ENCODE data around the gene STKLD1. TPM values are rescaled to one million over a fixed set of nuclear protein-coding genes. Genes with fewer than 3 reads are reported as not detected.

STKLD1 gene
- total and polyA plus RNA-seq, 9 of the 15 experiments (the other 6 are each of a cell fraction or from before 2014, with no cell fraction given) = 0.10 to 0.65 (median 0.33) TPM; not detected in 2

- Histone ChIP-seq H2AFZ (ENCODE audit: low read depth, low read length) (no peak overlapping the region), H3K36me3 (ENCODE audit: control insufficient read depth, insufficient read depth, low read length) (no peaks in the 10 kb centered on the region), H3K4me1 (replicated peaks in 1 of 2; ENCODE audit: control insufficient read depth in 2 of 2, insufficient read depth in 2 of 2, low read length in 2 of 2) (peaks cover 5 to 32% of the 10 kb centered on the region in 2 experiments; a peak in 3 of 5 replicates), H3K4me3 (no peak overlapping the region), H3K9me1 (ENCODE audit: control insufficient read depth, insufficient read depth, low read length) (peaks cover 11% of the 10 kb centered on the region), H3K9ac (ENCODE audit: insufficient read depth in 1 of 2, low read depth in 2 of 2, low read length in 2 of 2) (no peak overlapping the region; a peak in 1 of 4 replicates), H3K79me2 (ENCODE audit: control insufficient read depth, insufficient read depth, low read length) (no peaks in the 10 kb centered on the region), H3K9me3 (replicated peaks; ENCODE audit: control insufficient read depth, insufficient read depth, low read depth, low read length) (no peaks in the 10 kb centered on the region), H3K4me2 (ENCODE audit: insufficient read depth, low read length) (no peak overlapping the region), H3K27me3 (ENCODE audit: control insufficient read depth in 2 of 2, insufficient read depth in 2 of 2, low read length in 2 of 2) (peaks cover 19 to 62% of the 10 kb centered on the region in 2 experiments; a peak in 4 of 5 replicates), H4K20me1 (replicated peaks; ENCODE audit: control insufficient read depth, insufficient read depth, low read length) (peaks cover 11% of the 10 kb centered on the region), H3K27ac (ENCODE audit: extremely low read depth, low read depth, low read length) (no peak overlapping the region)
- no peak for DNase-seq (ENCODE audit: extremely low read depth in 1 of 4, low spot score in 3 of 4)
- no peak for ATAC-seq
- ChIA-PET CTCF (ENCODE audit: low intra/inter-chr PET ratio) (no interaction called here), POLR2A (interaction anchor here (0.6 to 1.1 kb wide), 3 partner anchors 13 to 253 kb away, joined by 3 read pairs; partner anchors contain the start of gene REXO4)
- in situ Hi-C loops (cut with MboI) (no loop called here), intact Hi-C loops (cut with micrococcal nuclease) (no loop called here)
- peak; percentile 87 for TF ChIP-seq ESRRA (IDR thresholded peaks at IDR 0.05; ENCODE audit: borderline replicate concordance, low read depth)
- TF ChIP-seq, protein P1, sequence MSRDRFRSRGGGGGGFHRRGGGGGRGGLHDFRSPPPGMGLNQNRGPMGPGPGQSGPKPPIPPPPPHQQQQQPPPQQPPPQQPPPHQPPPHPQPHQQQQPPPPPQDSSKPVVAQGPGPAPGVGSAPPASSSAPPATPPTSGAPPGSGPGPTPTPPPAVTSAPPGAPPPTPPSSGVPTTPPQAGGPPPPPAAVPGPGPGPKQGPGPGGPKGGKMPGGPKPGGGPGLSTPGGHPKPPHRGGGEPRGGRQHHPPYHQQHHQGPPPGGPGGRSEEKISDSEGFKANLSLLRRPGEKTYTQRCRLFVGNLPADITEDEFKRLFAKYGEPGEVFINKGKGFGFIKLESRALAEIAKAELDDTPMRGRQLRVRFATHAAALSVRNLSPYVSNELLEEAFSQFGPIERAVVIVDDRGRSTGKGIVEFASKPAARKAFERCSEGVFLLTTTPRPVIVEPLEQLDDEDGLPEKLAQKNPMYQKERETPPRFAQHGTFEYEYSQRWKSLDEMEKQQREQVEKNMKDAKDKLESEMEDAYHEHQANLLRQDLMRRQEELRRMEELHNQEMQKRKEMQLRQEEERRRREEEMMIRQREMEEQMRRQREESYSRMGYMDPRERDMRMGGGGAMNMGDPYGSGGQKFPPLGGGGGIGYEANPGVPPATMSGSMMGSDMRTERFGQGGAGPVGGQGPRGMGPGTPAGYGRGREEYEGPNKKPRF (IDR thresholded peaks at IDR 0.05; ENCODE audit: low read depth, low read length) = no peak
- no peak for TF ChIP-seq CHAMP1 (IDR thresholded peaks at IDR 0.05)
- WGBS (ENCODE audit: insufficient coverage, low coverage, missing lambda C conversion rate) = 15% methylated on average over 17 of the region's 20 CpGs
- BruUV-seq (replicated peaks) = no TSS peak
- FAIRE-seq = no peak
Measured at GRCh38 chr9:133454943-133455673, 78.9 kb downstream of the STKLD1 start.

Small RNA genes within 50 kb of the gene (small RNA-seq; reads per million reads assigned to genes)
- not detected for gene RF00019
- not detected for gene SNORD24
- gene SNORD36A = not detected
- not detected for gene SNORD36B
- not detected for gene SNORD36C

Other genes with a start within 250 kb of the STKLD1 start
Only the 7 nearest of the 16 such genes appear.
- gene SURF6, start 40.2 kb upstream of the STKLD1 start, total RNA-seq (2014; rRNA removed) = 61.3 and 68.3 TPM in 2 replicates
- 10.5 and 12.2 TPM in 2 replicates for gene SURF6, start 40.2 kb upstream of the STKLD1 start, total RNA-seq (2014; rRNA removed; fragmentation: Illumina TruSeq; extraction: Trizol)
- 30.4 and 31.8 TPM in 2 replicates for gene SURF6, start 40.2 kb upstream of the STKLD1 start, total RNA-seq (2015; rRNA removed; fragmentation: Illumina TruSeq; extraction: Trizol)
- 45.3 and 50.6 TPM in 2 replicates for gene SURF6, start 40.2 kb upstream of the STKLD1 start, total RNA-seq (2021)
- gene SURF6, start 40.2 kb upstream of the STKLD1 start, polyA plus RNA-seq (2011; rRNA removed) = 12.3 and 14.3 TPM in 2 replicates
- gene SURF6, start 40.2 kb upstream of the STKLD1 start, polyA plus RNA-seq (2014; fragmentation: Illumina TruSeq; extraction: Trizol) = 14.7 and 26.5 TPM in 2 replicates
- 1 to 10 TPM; 1.4 to 1.8 TPM for gene SURF6, start 40.2 kb upstream of the STKLD1 start, polyA plus RNA-seq (2014; fragmentation: Nextera tagmentation; extraction: Ambion mirVana)
- gene SURF6, start 40.2 kb upstream of the STKLD1 start, polyA plus RNA-seq (2014; rRNA removed) = 52.7 and 61.5 TPM in 2 replicates
- 27.2 and 28.0 TPM in 2 replicates for gene MED22, start 28.2 kb upstream of the STKLD1 start, total RNA-seq (2014; rRNA removed)
- 7.7 and 9.4 TPM in 2 replicates for gene MED22, start 28.2 kb upstream of the STKLD1 start, total RNA-seq (2014; rRNA removed; fragmentation: Illumina TruSeq; extraction: Trizol)
- gene MED22, start 28.2 kb upstream of the STKLD1 start, total RNA-seq (2015; rRNA removed; fragmentation: Illumina TruSeq; extraction: Trizol) = 22.3 and 22.6 TPM in 2 replicates
- gene MED22, start 28.2 kb upstream of the STKLD1 start, total RNA-seq (2021) = 32.4 and 35.6 TPM in 2 replicates
- gene MED22, start 28.2 kb upstream of the STKLD1 start, polyA plus RNA-seq (2011; rRNA removed) = 23.4 and 33.6 TPM in 2 replicates
- gene MED22, start 28.2 kb upstream of the STKLD1 start, polyA plus RNA-seq (2014; fragmentation: Illumina TruSeq; extraction: Trizol) = 15.5 and 23.8 TPM in 2 replicates
- gene MED22, start 28.2 kb upstream of the STKLD1 start, polyA plus RNA-seq (2014; fragmentation: Nextera tagmentation; extraction: Ambion mirVana) = 1 to 10 TPM in 1 of 2 experiments, under 1 TPM in 1; 0.73 to 1.4 TPM
- gene MED22, start 28.2 kb upstream of the STKLD1 start, polyA plus RNA-seq (2014; rRNA removed) = 32.6 and 34.8 TPM in 2 replicates
- 2,031 and 2,305 TPM in 2 replicates for gene RPL7A, start 28.1 kb upstream of the STKLD1 start, total RNA-seq (2014; rRNA removed)
- 2,847 and 3,141 TPM in 2 replicates for gene RPL7A, start 28.1 kb upstream of the STKLD1 start, total RNA-seq (2014; rRNA removed; fragmentation: Illumina TruSeq; extraction: Trizol)
- gene RPL7A, start 28.1 kb upstream of the STKLD1 start, total RNA-seq (2015; rRNA removed; fragmentation: Illumina TruSeq; extraction: Trizol) = 3,167 and 3,195 TPM in 2 replicates
- gene RPL7A, start 28.1 kb upstream of the STKLD1 start, total RNA-seq (2021) = 2,893 and 3,009 TPM in 2 replicates
- 2,555 and 3,221 TPM in 2 replicates for gene RPL7A, start 28.1 kb upstream of the STKLD1 start, polyA plus RNA-seq (2011; rRNA removed)
- gene RPL7A, start 28.1 kb upstream of the STKLD1 start, polyA plus RNA-seq (2014; fragmentation: Illumina TruSeq; extraction: Trizol) = 3,627 and 3,760 TPM in 2 replicates
- 1,000 to 10,000 TPM; 1,935 to 2,418 TPM for gene RPL7A, start 28.1 kb upstream of the STKLD1 start, polyA plus RNA-seq (2014; fragmentation: Nextera tagmentation; extraction: Ambion mirVana)
- gene RPL7A, start 28.1 kb upstream of the STKLD1 start, polyA plus RNA-seq (2014; rRNA removed) = 2,051 and 2,652 TPM in 2 replicates
- 17.9 and 20.8 TPM in 2 replicates for gene SURF1, start 19.9 kb upstream of the STKLD1 start, total RNA-seq (2014; rRNA removed)
- 20.9 and 21.2 TPM in 2 replicates for gene SURF1, start 19.9 kb upstream of the STKLD1 start, total RNA-seq (2014; rRNA removed; fragmentation: Illumina TruSeq; extraction: Trizol)
- 15.5 and 16.6 TPM in 2 replicates for gene SURF1, start 19.9 kb upstream of the STKLD1 start, total RNA-seq (2015; rRNA removed; fragmentation: Illumina TruSeq; extraction: Trizol)
- gene SURF1, start 19.9 kb upstream of the STKLD1 start, total RNA-seq (2021) = 26.7 and 26.8 TPM in 2 replicates
- 28.6 and 29.8 TPM in 2 replicates for gene SURF1, start 19.9 kb upstream of the STKLD1 start, polyA plus RNA-seq (2011; rRNA removed)
- gene SURF1, start 19.9 kb upstream of the STKLD1 start, polyA plus RNA-seq (2014; fragmentation: Illumina TruSeq; extraction: Trizol) = 19.1 and 22.2 TPM in 2 replicates
- 10 to 100 TPM; 16.1 to 16.3 TPM for gene SURF1, start 19.9 kb upstream of the STKLD1 start, polyA plus RNA-seq (2014; fragmentation: Nextera tagmentation; extraction: Ambion mirVana)
- gene SURF1, start 19.9 kb upstream of the STKLD1 start, polyA plus RNA-seq (2014; rRNA removed) = 30.4 and 31.3 TPM in 2 replicates
- 82.5 and 83.0 TPM in 2 replicates for gene SURF2, start 19.8 kb upstream of the STKLD1 start, total RNA-seq (2014; rRNA removed)
- gene SURF2, start 19.8 kb upstream of the STKLD1 start, total RNA-seq (2014; rRNA removed; fragmentation: Illumina TruSeq; extraction: Trizol) = 18.6 and 19.8 TPM in 2 replicates
- 37.0 and 37.3 TPM in 2 replicates for gene SURF2, start 19.8 kb upstream of the STKLD1 start, total RNA-seq (2015; rRNA removed; fragmentation: Illumina TruSeq; extraction: Trizol)
- gene SURF2, start 19.8 kb upstream of the STKLD1 start, total RNA-seq (2021) = 38.3 and 43.3 TPM in 2 replicates
- gene SURF2, start 19.8 kb upstream of the STKLD1 start, polyA plus RNA-seq (2011; rRNA removed) = 7.3 and 9.7 TPM in 2 replicates
- gene SURF2, start 19.8 kb upstream of the STKLD1 start, polyA plus RNA-seq (2014; fragmentation: Illumina TruSeq; extraction: Trizol) = 21.3 and 32.2 TPM in 2 replicates
- gene SURF2, start 19.8 kb upstream of the STKLD1 start, polyA plus RNA-seq (2014; fragmentation: Nextera tagmentation; extraction: Ambion mirVana) = 10 to 100 TPM in 1 of 2 experiments, 1 to 10 TPM in 1; 5.5 to 10.2 TPM
- gene SURF2, start 19.8 kb upstream of the STKLD1 start, polyA plus RNA-seq (2014; rRNA removed) = 52.4 and 58.9 TPM in 2 replicates
- 158 and 200 TPM in 2 replicates for gene SURF4, start 306 bp upstream of the STKLD1 start, total RNA-seq (2014; rRNA removed)
- gene SURF4, start 306 bp upstream of the STKLD1 start, total RNA-seq (2014; rRNA removed; fragmentation: Illumina TruSeq; extraction: Trizol) = 110 and 137 TPM in 2 replicates
- gene SURF4, start 306 bp upstream of the STKLD1 start, total RNA-seq (2015; rRNA removed; fragmentation: Illumina TruSeq; extraction: Trizol) = 128 and 130 TPM in 2 replicates
- gene SURF4, start 306 bp upstream of the STKLD1 start, total RNA-seq (2021) = 175 and 181 TPM in 2 replicates
- 174 and 176 TPM in 2 replicates for gene SURF4, start 306 bp upstream of the STKLD1 start, polyA plus RNA-seq (2011; rRNA removed)
- 144 and 148 TPM in 2 replicates for gene SURF4, start 306 bp upstream of the STKLD1 start, polyA plus RNA-seq (2014; fragmentation: Illumina TruSeq; extraction: Trizol)
- gene SURF4, start 306 bp upstream of the STKLD1 start, polyA plus RNA-seq (2014; fragmentation: Nextera tagmentation; extraction: Ambion mirVana) = 10 to 100 TPM in 1 of 2 experiments, 1 to 10 TPM in 1; 8.4 to 13.5 TPM
- 116 and 147 TPM in 2 replicates for gene SURF4, start 306 bp upstream of the STKLD1 start, polyA plus RNA-seq (2014; rRNA removed)
- gene REXO4, start 41.6 kb downstream of the STKLD1 start, total RNA-seq (2014; rRNA removed) = 70.5 and 72.9 TPM in 2 replicates
- 19.6 and 21.6 TPM in 2 replicates for gene REXO4, start 41.6 kb downstream of the STKLD1 start, total RNA-seq (2014; rRNA removed; fragmentation: Illumina TruSeq; extraction: Trizol)
- 31.1 and 31.3 TPM in 2 replicates for gene REXO4, start 41.6 kb downstream of the STKLD1 start, total RNA-seq (2015; rRNA removed; fragmentation: Illumina TruSeq; extraction: Trizol)
- 56.4 and 57.9 TPM in 2 replicates for gene REXO4, start 41.6 kb downstream of the STKLD1 start, total RNA-seq (2021)
- 23.9 and 29.2 TPM in 2 replicates for gene REXO4, start 41.6 kb downstream of the STKLD1 start, polyA plus RNA-seq (2011; rRNA removed)
- 40.9 and 45.1 TPM in 2 replicates for gene REXO4, start 41.6 kb downstream of the STKLD1 start, polyA plus RNA-seq (2014; fragmentation: Illumina TruSeq; extraction: Trizol)
- 1 to 10 TPM; 3.4 to 5.0 TPM for gene REXO4, start 41.6 kb downstream of the STKLD1 start, polyA plus RNA-seq (2014; fragmentation: Nextera tagmentation; extraction: Ambion mirVana)
- gene REXO4, start 41.6 kb downstream of the STKLD1 start, polyA plus RNA-seq (2014; rRNA removed) = 58.8 and 62.3 TPM in 2 replicates

Data from K562 (cell line).